ENCODE measurements around the gene CCHCR1. TPM values are rescaled to one million over a fixed set of nuclear protein-coding genes. Genes with fewer than 3 reads are reported as not detected.

CCHCR1 gene
- total RNA-seq, 1 donor from 2014 or later, result 9.9 TPM

GRCh38 chr6:31163922-31164321 lies 6.3 kb upstream of the CCHCR1 start:
- peaks cover 6 to 9% (median 9%) of the 10 kb centered on the region in 3 donors for H3K4me1 ChIP-seq (ENCODE audit: control insufficient read depth in 3 of 3, insufficient read depth in 3 of 3, low read length in 3 of 3)
- peaks cover 0 to 4% (median 2%) of the 10 kb centered on the region in 3 donors for H3K36me3 ChIP-seq (ENCODE audit: control insufficient read depth in 3 of 3, insufficient read depth in 3 of 3, low read length in 3 of 3)
- no peaks in the 10 kb centered on the region for H3K27me3 ChIP-seq (ENCODE audit: control insufficient read depth in 3 of 3, insufficient read depth in 3 of 3, low read length in 3 of 3)
- H3K4me3 ChIP-seq (ENCODE audit: low read length in 3 of 3), result no peak overlapping the region
- H3K9me3 ChIP-seq (ENCODE audit: control insufficient read depth in 3 of 3, low read length in 3 of 3), result no peaks in the 10 kb centered on the region
- H3K27ac ChIP-seq (ENCODE audit: low read depth, low read length), result no peak overlapping the region
- H3K9ac ChIP-seq (ENCODE audit: low read depth in 1 of 3, low read length in 3 of 3), result no peak overlapping the region

- no peak overlapping the region for H3K27ac ChIP-seq (ENCODE audit: low read depth, low read length)
- H3K4me1 ChIP-seq (ENCODE audit: control insufficient read depth in 3 of 3, insufficient read depth in 3 of 3, low read length in 3 of 3), result peaks cover 11 to 14% (median 13%) of the 10 kb centered on the region in 3 donors
- peaks cover 0 to 4% (median 2%) of the 10 kb centered on the region in 3 donors for H3K36me3 ChIP-seq (ENCODE audit: control insufficient read depth in 3 of 3, insufficient read depth in 3 of 3, low read length in 3 of 3)
- no peak overlapping the region for H3K9ac ChIP-seq (ENCODE audit: low read depth in 1 of 3, low read length in 3 of 3)
- no peak overlapping the region for H3K4me3 ChIP-seq (ENCODE audit: low read length in 3 of 3)
- H3K27me3 ChIP-seq (ENCODE audit: control insufficient read depth in 3 of 3, insufficient read depth in 3 of 3, low read length in 3 of 3), result no peaks in the 10 kb centered on the region
- H3K9me3 ChIP-seq (ENCODE audit: control insufficient read depth in 3 of 3, low read length in 3 of 3), result no peaks in the 10 kb centered on the region
Measured at GRCh38 chr6:31162463-31163165, 5.0 kb upstream of the CCHCR1 start.

DNA sequence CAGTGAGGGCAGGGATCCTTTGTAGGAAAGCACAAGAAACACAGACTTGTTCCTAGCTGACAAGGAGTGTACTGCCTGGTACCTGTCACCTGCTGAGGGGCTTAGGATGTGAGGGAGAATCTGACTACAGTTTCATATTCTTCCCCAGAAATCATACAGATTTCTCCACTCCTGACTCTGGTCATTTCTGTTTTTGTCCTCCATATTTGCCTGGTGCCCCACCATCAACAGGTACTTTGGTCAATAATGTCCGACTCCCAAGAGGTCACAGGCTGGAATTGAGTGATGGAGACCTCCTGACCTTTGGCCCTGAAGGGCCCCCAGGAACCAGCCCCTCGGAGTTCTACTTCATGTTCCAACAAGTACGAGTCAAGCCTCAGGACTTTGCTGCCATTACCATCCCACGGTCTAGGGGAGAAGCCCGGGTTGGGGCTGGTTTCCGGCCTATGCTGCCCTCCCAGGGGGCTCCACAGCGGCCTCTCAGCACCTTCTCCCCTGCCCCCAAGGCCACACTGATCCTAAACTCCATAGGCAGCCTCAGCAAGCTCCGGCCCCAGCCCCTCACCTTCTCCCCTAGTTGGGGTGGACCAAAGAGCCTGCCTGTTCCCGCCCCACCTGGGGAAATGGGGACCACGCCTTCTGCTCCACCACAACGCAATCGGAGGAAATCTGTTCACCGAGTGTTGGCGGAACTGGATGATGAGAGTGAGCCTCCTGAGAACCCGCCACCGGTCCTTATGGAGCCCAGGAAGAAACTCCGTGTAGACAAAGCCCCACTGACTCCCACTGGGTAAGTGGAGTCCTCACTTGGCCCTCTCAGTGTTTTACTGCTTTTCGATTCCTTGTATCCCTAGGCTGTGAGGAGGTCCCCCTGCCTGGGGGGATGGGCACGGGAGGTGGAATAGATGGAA lies 3.9 kb upstream of the CCHCR1 start:
- H3K4me1 ChIP-seq (ENCODE audit: control insufficient read depth in 3 of 3, insufficient read depth in 3 of 3, low read length in 3 of 3), result peaks cover 19 to 25% (median 19%) of the 10 kb centered on the region in 3 donors
- no peak overlapping the region for H3K4me3 ChIP-seq (ENCODE audit: low read length in 3 of 3)
- H3K9me3 ChIP-seq (ENCODE audit: control insufficient read depth in 3 of 3, low read length in 3 of 3), result no peaks in the 10 kb centered on the region
- no peaks in the 10 kb centered on the region for H3K27me3 ChIP-seq (ENCODE audit: control insufficient read depth in 3 of 3, insufficient read depth in 3 of 3, low read length in 3 of 3)
- H3K36me3 ChIP-seq (ENCODE audit: control insufficient read depth in 3 of 3, insufficient read depth in 3 of 3, low read length in 3 of 3), result peaks cover 0 to 4% (median 2%) of the 10 kb centered on the region in 3 donors
- no peak overlapping the region for H3K27ac ChIP-seq (ENCODE audit: low read depth, low read length)
- no peak overlapping the region for H3K9ac ChIP-seq (ENCODE audit: low read depth in 1 of 3, low read length in 3 of 3)

GRCh38 chr6:31158863-31159855 lies 1.6 kb upstream of the CCHCR1 start:
- Histone ChIP-seq H3K4me1 (ENCODE audit: control insufficient read depth in 3 of 3, insufficient read depth in 3 of 3, low read length in 3 of 3) (peaks cover 19 to 35% (median 22%) of the 10 kb centered on the region in 3 donors), H3K27ac (ENCODE audit: low read depth, low read length) (no peak overlapping the region), H3K36me3 (ENCODE audit: control insufficient read depth in 3 of 3, insufficient read depth in 3 of 3, low read length in 3 of 3) (peaks cover 2 to 17% (median 15%) of the 10 kb centered on the region in 3 donors), H3K9ac (ENCODE audit: low read depth in 1 of 3, low read length in 3 of 3) (peak overlapping the region; percentile 40 to 77 (median 76)), H3K27me3 (ENCODE audit: control insufficient read depth in 3 of 3, insufficient read depth in 3 of 3, low read length in 3 of 3) (no peaks in the 10 kb centered on the region), H3K9me3 (ENCODE audit: control insufficient read depth in 3 of 3, low read length in 3 of 3) (no peaks in the 10 kb centered on the region), H3K4me3 (ENCODE audit: low read length in 3 of 3) (peak overlapping the region; percentile 76 to 86 (median 82))

DNA sequence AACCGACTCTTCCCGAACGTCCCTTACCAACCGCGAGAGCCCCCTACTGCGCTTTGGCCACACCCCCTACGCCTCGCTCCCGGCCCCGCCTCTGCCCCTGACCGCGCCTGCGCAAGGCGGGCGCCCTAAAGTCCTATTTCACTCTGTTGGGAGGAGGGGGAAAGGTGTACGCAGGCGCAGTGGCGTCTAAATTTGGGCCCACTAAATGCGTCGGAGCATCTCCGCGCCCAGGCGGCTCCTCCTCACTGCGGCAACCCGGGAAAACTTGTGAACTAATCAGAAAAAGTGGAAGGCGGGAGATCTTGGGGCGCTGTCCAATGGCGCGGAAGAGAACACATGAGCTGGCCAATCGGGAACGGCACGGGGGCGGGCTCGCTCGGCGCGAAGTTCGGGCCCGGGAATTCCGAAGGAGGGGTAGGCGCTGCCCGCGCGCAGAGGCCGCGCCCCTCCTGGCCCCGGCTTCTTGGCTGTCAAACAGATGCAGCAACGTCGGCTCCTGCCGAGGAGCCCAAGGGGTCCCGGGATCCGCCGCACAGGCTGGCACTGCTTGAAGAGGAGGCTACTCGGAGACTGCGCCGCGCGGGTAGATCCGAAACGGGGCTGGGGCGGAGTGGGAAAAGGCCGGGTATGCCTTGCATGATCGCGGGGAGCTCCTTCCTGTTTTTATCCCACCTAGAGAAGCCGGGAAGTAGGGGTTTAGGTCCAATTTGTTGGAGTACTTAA lies 699 bp upstream of the CCHCR1 start, which contains the start of gene TCF19:
TCF19 (plus strand) TSS at position 450 of the 723 bp plus-strand sequence. CDS start 881 bp downstream, outside the sequence.
- Histone ChIP-seq H3K27ac (ENCODE audit: low read depth, low read length) (peak within 1 kb of the TSS; percentile 76), H3K9me3 (ENCODE audit: control insufficient read depth in 3 of 3, low read length in 3 of 3) (no peaks in the 10 kb centered on the region), H3K4me1 (ENCODE audit: control insufficient read depth in 3 of 3, insufficient read depth in 3 of 3, low read length in 3 of 3) (peaks cover 19 to 35% (median 22%) of the 10 kb centered on the region in 3 donors), H3K9ac (ENCODE audit: low read depth in 1 of 3, low read length in 3 of 3) (peak within 1 kb of the TSS; percentile 79 to 83 (median 81)), H3K4me3 (ENCODE audit: low read length in 3 of 3) (peak within 1 kb of the TSS; percentile 76 to 86 (median 84)), H3K36me3 (ENCODE audit: control insufficient read depth in 3 of 3, insufficient read depth in 3 of 3, low read length in 3 of 3) (peaks cover 9 to 21% (median 16%) of the 10 kb centered on the region in 3 donors), H3K27me3 (ENCODE audit: control insufficient read depth in 3 of 3, insufficient read depth in 3 of 3, low read length in 3 of 3) (no peaks in the 10 kb centered on the region)

DNA sequence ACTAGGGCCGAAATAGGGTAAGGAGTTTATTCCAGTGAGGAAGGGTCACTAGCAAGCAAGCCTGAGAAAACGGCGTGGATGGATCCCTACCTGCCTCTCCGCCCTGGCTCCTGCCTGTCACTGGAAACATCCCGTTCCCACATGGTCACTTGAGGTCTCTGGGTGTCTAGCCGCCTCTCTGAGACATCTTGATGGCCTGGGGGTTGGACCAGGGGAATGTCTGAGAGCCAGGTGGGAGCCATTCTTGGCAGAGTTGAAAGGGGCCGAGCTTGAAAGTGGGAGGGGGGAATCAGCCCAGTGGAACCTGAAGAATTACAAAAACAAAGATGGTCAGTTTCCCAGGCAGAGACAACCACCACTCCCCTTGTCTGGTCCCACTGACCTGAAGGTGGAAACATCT lies 961 bp downstream of the CCHCR1 start:
- peaks cover 19 to 35% (median 22%) of the 10 kb centered on the region in 3 donors for H3K4me1 ChIP-seq (ENCODE audit: control insufficient read depth in 3 of 3, insufficient read depth in 3 of 3, low read length in 3 of 3)
- H3K4me3 ChIP-seq (ENCODE audit: low read length in 3 of 3), result peak overlapping the region in 1 of 3 donors; percentile 10
- H3K27me3 ChIP-seq (ENCODE audit: control insufficient read depth in 3 of 3, insufficient read depth in 3 of 3, low read length in 3 of 3), result no peaks in the 10 kb centered on the region
- H3K9ac ChIP-seq (ENCODE audit: low read depth in 1 of 3, low read length in 3 of 3), result no peak overlapping the region
- H3K27ac ChIP-seq (ENCODE audit: low read depth, low read length), result no peak overlapping the region
- H3K36me3 ChIP-seq (ENCODE audit: control insufficient read depth in 3 of 3, insufficient read depth in 3 of 3, low read length in 3 of 3), result peaks cover 9 to 25% (median 14%) of the 10 kb centered on the region in 3 donors
- no peaks in the 10 kb centered on the region for H3K9me3 ChIP-seq (ENCODE audit: control insufficient read depth in 3 of 3, low read length in 3 of 3)

GRCh38 chr6:31154436-31154835 lies 3.2 kb downstream of the CCHCR1 start:
- no peaks in the 10 kb centered on the region for H3K27me3 ChIP-seq (ENCODE audit: control insufficient read depth in 3 of 3, insufficient read depth in 3 of 3, low read length in 3 of 3)
- H3K36me3 ChIP-seq (ENCODE audit: control insufficient read depth in 3 of 3, insufficient read depth in 3 of 3, low read length in 3 of 3), result peaks cover 23 to 45% (median 30%) of the 10 kb centered on the region in 3 donors
- H3K4me3 ChIP-seq (ENCODE audit: low read length in 3 of 3), result no peak overlapping the region
- H3K4me1 ChIP-seq (ENCODE audit: control insufficient read depth in 3 of 3, insufficient read depth in 3 of 3, low read length in 3 of 3), result peaks cover 15 to 31% (median 20%) of the 10 kb centered on the region in 3 donors
- no peaks in the 10 kb centered on the region for H3K9me3 ChIP-seq (ENCODE audit: control insufficient read depth in 3 of 3, low read length in 3 of 3)
- no peak overlapping the region for H3K27ac ChIP-seq (ENCODE audit: low read depth, low read length)
- no peak overlapping the region for H3K9ac ChIP-seq (ENCODE audit: low read depth in 1 of 3, low read length in 3 of 3)

- no peak overlapping the region for H3K9ac ChIP-seq (ENCODE audit: low read depth in 1 of 3, low read length in 3 of 3)
- no peaks in the 10 kb centered on the region for H3K27me3 ChIP-seq (ENCODE audit: control insufficient read depth in 3 of 3, insufficient read depth in 3 of 3, low read length in 3 of 3)
- H3K9me3 ChIP-seq (ENCODE audit: control insufficient read depth in 3 of 3, low read length in 3 of 3), result no peaks in the 10 kb centered on the region
- H3K4me1 ChIP-seq (ENCODE audit: control insufficient read depth in 3 of 3, insufficient read depth in 3 of 3, low read length in 3 of 3), result peaks cover 5 to 21% (median 11%) of the 10 kb centered on the region in 3 donors
- H3K27ac ChIP-seq (ENCODE audit: low read depth, low read length), result no peak overlapping the region
- peaks cover 28 to 56% (median 33%) of the 10 kb centered on the region in 3 donors for H3K36me3 ChIP-seq (ENCODE audit: control insufficient read depth in 3 of 3, insufficient read depth in 3 of 3, low read length in 3 of 3)
- no peak overlapping the region for H3K4me3 ChIP-seq (ENCODE audit: low read length in 3 of 3)
Measured at GRCh38 chr6:31152781-31153180, 4.8 kb downstream of the CCHCR1 start.

Measured in skeletal muscle tissue (tissue), 4 donors.